ENCODE results near the gene HNRNPH3. TPM values are rescaled to one million over a fixed set of nuclear protein-coding genes. Genes with fewer than 3 reads are reported as not detected.
"Not testable (repeated sequence)": the region's sequence is repeated elsewhere in the genome, so short reads cannot be mapped to it uniquely, and the experiment has no call there.

HNRNPH3 gene
- total RNA-seq: 10 to 100 TPM; 79.9 to 85.2 TPM
- long read RNA-seq, transcript HNRNPH3-201 (10 exons, 2,339 nt): minor isoform, 13 of 65 reads
- long read RNA-seq, transcript HNRNPH3-202 (10 exons, 1,332 nt): major isoform, 15 of 65 reads
- long read RNA-seq, partial matches to known transcripts: 4 of 65 reads
- long read RNA-seq, other reads (novel, unspliced or antisense): 32 of 65 reads

DNA sequence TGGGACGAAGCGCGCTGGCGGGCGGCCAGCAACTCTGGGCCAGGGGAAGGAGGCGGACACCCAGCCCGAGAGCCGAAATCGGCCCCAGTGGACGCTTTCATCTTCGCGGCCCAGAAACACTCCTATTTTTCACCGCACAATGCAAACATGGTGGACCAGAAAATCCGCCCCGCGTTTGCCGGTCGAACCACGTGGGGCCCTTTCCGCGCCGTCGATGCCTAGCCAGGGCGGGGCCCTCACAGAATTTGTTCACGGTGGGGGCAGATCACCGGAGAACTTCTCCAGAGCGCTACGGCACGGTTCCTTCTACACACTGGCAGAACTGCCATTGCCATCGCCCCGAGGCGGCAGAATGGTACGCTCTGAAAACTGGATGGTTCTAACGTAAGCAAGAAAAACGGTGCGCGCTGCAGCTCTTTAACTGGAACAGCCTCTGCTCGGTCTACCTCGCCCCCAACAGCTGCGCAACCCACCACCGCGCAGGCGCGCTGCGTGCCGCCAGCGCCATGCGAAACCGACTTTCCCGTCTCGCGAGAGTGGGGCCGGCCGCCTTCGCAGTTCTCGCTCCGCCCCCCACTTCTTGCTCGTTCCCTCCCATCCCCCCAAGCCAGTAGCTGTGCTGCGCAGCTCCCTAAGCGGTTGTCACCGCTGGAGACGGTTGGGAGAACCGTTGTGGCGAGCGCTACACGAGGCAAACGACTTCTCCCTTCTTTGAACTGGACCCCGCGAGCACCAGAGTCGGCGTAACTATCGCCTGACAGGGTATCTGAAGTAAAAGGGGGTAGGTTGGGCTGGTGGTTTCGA lies at the start of gene HNRNPH3:
Gene HNRNPH3, plus strand, starts transcription at position 610 of the 804 bp plus-strand sequence. CDS start 5,158 bp downstream, outside the sequence.
- ATAC-seq (peak; percentile 83), DNase-seq (peak; percentile 98 to 99)
- intact Hi-C loops (cut with DNase I, micrococcal nuclease): no loop called here

DNA sequence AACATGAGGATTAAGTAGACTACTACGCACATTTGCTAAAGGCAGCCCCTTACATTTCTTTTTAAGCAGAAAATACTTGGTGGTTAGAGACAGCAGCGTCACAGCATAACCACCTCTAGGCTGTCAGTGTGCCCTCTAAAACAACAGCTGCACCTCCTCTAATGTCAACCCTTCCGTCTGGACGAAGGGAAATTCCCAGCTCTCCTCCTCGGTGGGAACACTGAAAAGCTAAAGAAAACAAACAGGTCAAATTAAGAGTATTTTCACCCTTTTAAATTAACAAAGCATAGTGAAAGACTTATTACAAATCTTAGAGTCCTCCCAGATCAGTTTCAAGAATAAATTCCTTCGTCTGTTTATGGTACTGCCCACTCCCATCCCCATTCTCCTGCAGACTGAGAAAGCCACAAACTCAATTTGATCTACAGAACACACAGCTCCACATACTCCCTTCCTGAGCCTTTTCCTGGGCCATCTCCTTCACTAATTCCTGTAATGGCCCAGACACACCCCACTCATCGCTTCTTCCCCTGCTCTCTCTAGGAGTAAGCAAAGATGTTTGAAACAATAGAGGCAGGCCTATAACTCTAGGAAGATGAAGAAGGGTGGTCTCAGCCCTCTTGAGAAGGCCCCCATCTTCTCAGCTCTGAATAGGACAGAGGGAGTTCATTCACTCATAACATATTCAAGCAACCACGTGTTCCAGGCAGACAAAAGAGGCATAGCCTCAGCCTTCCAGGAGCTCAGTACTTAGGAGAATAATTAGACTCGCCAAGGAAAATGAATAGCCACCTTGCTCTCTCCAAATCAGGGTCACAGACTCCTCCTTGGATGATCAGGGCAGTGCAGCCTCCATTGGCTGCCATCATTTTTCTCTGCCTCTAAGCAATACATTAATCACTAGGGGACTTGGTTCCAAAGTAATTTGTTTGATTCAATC lies 47.5 kb upstream of the HNRNPH3 start:
- DNase-seq (no peak), ATAC-seq (no peak)

DNA sequence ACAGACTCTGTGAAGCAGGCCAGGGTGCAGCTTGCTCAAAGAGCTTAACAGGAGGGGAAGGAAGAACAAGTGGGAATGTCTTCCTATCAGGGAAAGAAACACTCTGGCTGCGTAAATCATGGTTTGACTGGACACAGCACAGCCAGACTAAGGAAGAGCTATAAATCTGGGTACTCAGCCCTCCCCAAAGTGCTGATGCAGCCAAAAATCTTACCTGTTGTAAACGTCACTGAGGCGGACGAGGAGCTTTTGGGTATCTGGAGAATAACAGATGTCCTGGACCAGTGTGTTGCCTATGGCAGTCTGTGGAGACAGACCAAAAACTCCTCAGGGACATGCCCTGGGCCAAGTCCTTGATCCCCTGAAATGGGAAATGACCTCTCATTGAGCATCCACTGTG lies 43.1 kb upstream of the HNRNPH3 start:
- ATAC-seq: no peak
- intact Hi-C loops (cut with DNase I, micrococcal nuclease): no loop called here
- DNase-seq: no peak

More for the DNA sequence above, 47.5 kb upstream of the HNRNPH3 start:
- intact Hi-C loops (cut with DNase I, micrococcal nuclease): no loop called here

GRCh38 chr10:68290736-68291135 lies 41.1 kb upstream of the HNRNPH3 start:
- intact Hi-C loops (cut with DNase I, micrococcal nuclease): no loop called here
- no peak for DNase-seq
- no peak for ATAC-seq

- ATAC-seq (no peak), DNase-seq (no peak)
- intact Hi-C loops (cut with DNase I, micrococcal nuclease): no loop called here
These were observed 34.8 kb upstream of the HNRNPH3 start for GRCh38 chr10:68296843-68297663.

DNA sequence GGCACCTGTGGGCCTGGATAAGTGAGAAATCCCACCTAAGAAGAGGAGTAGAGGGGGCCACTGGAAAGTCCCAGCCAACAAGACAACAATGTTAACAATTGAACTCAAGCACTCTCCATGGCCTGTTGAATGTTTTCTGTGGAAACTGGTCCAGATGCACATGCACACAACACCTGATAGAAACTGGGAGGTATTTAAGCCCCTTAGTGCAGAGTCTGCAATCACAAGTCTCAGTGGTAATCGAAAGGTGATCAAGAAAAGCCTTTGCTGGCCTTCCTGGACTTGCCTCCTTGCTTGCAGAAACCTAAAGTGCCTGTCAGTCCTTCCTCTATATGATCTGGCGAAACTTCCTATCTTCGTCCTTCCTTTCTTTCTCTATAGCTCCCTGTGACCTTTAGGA lies 30.6 kb upstream of the HNRNPH3 start:
- no peak for DNase-seq
- no peak for ATAC-seq
- intact Hi-C loops (cut with DNase I, micrococcal nuclease): loop anchor here in 1 of 2 donors (5.0 kb wide), 1 partner anchor 89 kb away; no protein-coding TSS in a partner anchor

DNA sequence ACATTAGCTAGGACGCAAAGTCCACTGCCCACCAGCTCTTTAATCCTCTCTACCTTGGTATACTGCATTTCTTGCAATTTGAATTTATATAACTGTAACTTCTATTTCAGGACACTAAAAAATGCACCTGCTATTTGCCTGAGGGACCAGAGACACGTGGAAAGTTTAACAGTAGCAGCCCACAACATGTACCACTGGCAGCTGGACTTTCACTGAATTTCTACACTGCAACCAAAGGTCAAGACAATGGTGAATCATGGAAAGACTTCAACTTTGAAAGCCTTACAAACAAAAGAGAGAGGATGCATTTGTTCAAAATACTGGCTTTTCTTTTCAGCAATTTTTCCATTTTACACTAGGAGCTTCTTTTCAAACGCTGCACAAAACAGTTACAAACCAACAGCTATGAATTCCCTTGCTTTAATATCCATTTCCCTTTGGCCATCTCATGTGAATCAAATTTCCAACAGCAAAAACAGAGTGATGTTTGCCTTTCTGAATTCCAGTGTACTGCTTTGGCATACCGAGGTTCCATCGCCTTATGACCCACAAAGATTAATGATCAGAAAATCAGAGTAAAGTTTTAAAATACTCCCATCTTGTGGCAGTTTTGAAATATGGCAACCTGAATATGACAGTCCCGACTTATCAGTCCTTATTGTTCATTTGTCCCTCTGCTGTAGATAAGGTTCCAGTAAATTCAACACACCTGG lies 29.9 kb upstream of the HNRNPH3 start:
- intact Hi-C loops (cut with DNase I, micrococcal nuclease): loop anchor here in 1 of 2 donors (5.0 kb wide), 1 partner anchor 90 kb away; no protein-coding TSS in a partner anchor
- no peak for DNase-seq
- peak; percentile 58 for ATAC-seq

GRCh38 chr10:68302503-68302823 lies 29.4 kb upstream of the HNRNPH3 start:
- intact Hi-C loops (cut with DNase I, micrococcal nuclease): loop anchor here in 1 of 2 donors (5.0 kb wide), 1 partner anchor 90 kb away; no protein-coding TSS in a partner anchor
- DNase-seq (no peak), ATAC-seq (no peak)

GRCh38 chr10:68302871-68303270 lies 29.0 kb upstream of the HNRNPH3 start:
- intact Hi-C loops (cut with DNase I, micrococcal nuclease): loop anchor here in 1 of 2 donors (5.0 kb wide), 1 partner anchor 91 kb away; no protein-coding TSS in a partner anchor
- ATAC-seq (no peak), DNase-seq (no peak)

- ATAC-seq (peak; percentile 72), DNase-seq (peak; percentile 64)
- intact Hi-C loops (cut with DNase I, micrococcal nuclease): loop anchor here in 1 of 2 donors (5.0 kb wide), 1 partner anchor 92 kb away; no protein-coding TSS in a partner anchor
These were observed 27.9 kb upstream of the HNRNPH3 start for GRCh38 chr10:68303849-68304412.

DNA sequence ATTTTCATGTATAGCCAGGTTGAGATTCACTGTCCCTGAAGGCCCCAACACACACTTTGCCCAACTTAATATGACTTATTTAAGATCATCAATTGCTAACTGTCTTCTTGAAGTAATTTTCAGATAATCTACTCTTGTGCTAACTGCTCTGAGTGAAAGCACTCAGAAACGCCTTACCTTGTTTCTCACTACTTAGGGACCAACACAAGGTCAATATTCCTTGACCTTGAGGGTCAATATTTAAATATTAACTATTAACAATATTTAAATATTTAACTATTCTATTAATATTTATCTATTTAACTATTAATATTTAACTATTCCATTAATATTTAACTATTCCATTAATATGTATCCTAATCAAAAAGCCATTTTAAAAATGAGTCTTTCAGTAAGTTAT lies 26.0 kb upstream of the HNRNPH3 start:
- intact Hi-C loops (cut with DNase I, micrococcal nuclease): no loop called here
- no peak for ATAC-seq
- DNase-seq: no peak

- ATAC-seq: no peak
- intact Hi-C loops (cut with DNase I, micrococcal nuclease): no loop called here
- DNase-seq: no peak
These were observed 21.3 kb upstream of the HNRNPH3 start for GRCh38 chr10:68310531-68310930.

DNA sequence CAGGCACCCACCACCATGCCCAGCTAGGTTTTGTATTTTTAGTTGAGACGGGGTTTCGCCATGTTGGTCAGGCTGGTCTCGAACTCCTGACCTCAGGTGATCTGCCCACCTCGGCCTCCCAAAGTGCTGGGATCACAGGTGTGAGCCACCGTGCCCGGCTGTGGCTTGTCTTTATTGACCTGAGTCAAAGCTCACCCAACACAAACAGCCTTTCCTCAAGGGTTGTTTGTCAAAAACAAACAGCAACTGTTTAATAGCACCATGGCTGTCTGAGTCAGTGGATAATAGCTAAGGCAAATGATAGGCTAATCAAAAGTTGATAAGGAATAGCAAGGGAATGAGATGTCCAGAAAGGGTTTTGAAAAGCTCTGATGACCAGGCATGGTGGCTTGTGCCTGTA lies 16.9 kb upstream of the HNRNPH3 start:
- peak; percentile 35 for ATAC-seq
- intact Hi-C loops (cut with DNase I, micrococcal nuclease); DNase-seq: not testable (repeated sequence)

DNA sequence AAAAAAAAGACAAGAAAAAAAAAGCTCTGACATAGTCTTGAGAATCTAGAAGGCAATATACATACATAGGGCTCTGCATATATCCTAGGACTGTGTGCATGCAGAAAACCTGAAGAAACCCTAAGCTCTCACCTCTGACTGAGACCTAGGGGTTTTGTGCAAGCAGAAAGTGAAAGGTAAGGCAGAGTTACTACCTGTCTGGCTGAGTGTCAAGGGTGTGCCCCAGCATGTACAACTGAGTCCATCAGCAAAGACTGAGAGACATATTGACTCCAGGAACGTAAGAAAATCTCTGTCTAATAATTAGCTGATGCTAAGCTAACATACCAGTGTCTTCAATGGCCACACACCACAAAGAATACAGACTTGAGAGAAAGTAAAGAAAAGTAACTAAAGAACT lies 16.3 kb upstream of the HNRNPH3 start:
- DNase-seq (peak; percentile 58 to 63), ATAC-seq (peak; percentile 58)
- intact Hi-C loops (cut with DNase I, micrococcal nuclease): no loop called here

- intact Hi-C loops (cut with DNase I, micrococcal nuclease): no loop called here
- peak; percentile 86 for ATAC-seq
- peak; percentile 19 to 57 for DNase-seq
These were observed 13.4 kb upstream of the HNRNPH3 start for GRCh38 chr10:68318331-68319059.

DNA sequence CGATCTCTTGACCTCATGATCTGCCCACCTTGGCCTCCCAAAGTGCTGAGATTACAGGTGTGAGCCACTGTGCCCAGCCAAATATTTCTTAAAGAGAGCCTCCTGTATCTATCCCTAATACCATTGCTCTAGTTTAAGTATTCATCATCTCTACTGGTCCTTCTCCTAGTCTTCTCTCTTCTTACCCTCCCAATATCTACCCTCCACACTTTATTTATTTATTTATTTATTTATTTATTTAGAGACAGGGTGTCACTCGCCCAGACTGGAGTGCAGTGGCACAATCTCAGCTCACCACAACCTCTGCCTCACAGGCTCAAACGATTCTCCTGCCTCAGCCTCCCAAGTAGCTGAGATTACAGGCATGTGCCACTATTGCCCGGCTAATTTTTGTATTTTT lies 7.5 kb upstream of the HNRNPH3 start:
- DNase-seq; ATAC-seq; intact Hi-C loops (cut with DNase I, micrococcal nuclease): not testable (repeated sequence)
